ENCODE measurements around the gene NEK10.

GRCh38 chr3:27319304-27319703 lies 49.9 kb downstream of the NEK10 start:
- TF ChIP-seq EP300 (IDR thresholded peaks at IDR 0.05) (no peak), POLR2AphosphoS5 (IDR thresholded peaks at IDR 0.05) (no peak), POLR2A (IDR thresholded peaks at IDR 0.05) (no peak)
- TF ChIP-seq, protein P1, sequence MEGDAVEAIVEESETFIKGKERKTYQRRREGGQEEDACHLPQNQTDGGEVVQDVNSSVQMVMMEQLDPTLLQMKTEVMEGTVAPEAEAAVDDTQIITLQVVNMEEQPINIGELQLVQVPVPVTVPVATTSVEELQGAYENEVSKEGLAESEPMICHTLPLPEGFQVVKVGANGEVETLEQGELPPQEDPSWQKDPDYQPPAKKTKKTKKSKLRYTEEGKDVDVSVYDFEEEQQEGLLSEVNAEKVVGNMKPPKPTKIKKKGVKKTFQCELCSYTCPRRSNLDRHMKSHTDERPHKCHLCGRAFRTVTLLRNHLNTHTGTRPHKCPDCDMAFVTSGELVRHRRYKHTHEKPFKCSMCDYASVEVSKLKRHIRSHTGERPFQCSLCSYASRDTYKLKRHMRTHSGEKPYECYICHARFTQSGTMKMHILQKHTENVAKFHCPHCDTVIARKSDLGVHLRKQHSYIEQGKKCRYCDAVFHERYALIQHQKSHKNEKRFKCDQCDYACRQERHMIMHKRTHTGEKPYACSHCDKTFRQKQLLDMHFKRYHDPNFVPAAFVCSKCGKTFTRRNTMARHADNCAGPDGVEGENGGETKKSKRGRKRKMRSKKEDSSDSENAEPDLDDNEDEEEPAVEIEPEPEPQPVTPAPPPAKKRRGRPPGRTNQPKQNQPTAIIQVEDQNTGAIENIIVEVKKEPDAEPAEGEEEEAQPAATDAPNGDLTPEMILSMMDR (IDR thresholded peaks at IDR 0.05), result no peak
